SK-N-SH treated with all-trans-retinoic acid at 6 μM for 48 hours (cell line): Measurements from ENCODE around the gene MEGF9.

Source experiments
- PPARA ChIP-seq: fragments of 250-450 bp; sonication (Bioruptor Pico); IDR thresholded peaks from 2 replicates; pipeline ENCODE4 v1.5.0; 2020; ENCODE audit warnings: mild to moderate bottlenecking, borderline replicate concordance
- RARB ChIP-seq: fragments of 250-450 bp; sonication (Bioruptor Pico); IDR thresholded peaks from 2 replicates; pipeline ENCODE4 v1.8.0; 2021; ENCODE audit warnings: mild to moderate bottlenecking, moderate library complexity
- TCF4 ChIP-seq: fragments of 250-450 bp; sonication (Bioruptor Pico); IDR thresholded peaks from 2 replicates; pipeline ENCODE4 v1.8.0; 2021; ENCODE audit warnings: mild to moderate bottlenecking, moderate library complexity, borderline replicate concordance
- TOX ChIP-seq: fragments of 250-450 bp; sonication (Bioruptor Pico); IDR thresholded peaks from 2 replicates; pipeline ENCODE4 v1.8.0; 2021; ENCODE audit warnings: mild to moderate bottlenecking, moderate library complexity, borderline replicate concordance
- ZNF8 ChIP-seq: fragments of 450-650 bp; formaldehyde crosslinking; IDR thresholded peaks from 2 replicates; pipeline ENCODE4 v1.5.0; 2020; ENCODE audit warnings: mild to moderate bottlenecking, moderate library complexity
- TF ChIP-seq, protein P1 (sequence below): fragments of 250-450 bp; sonication (Bioruptor Pico); IDR thresholded peaks from 2 replicates; pipeline ENCODE4 v1.8.0; 2020; ENCODE audit warnings: mild to moderate bottlenecking, moderate library complexity, borderline replicate concordance

DNA sequence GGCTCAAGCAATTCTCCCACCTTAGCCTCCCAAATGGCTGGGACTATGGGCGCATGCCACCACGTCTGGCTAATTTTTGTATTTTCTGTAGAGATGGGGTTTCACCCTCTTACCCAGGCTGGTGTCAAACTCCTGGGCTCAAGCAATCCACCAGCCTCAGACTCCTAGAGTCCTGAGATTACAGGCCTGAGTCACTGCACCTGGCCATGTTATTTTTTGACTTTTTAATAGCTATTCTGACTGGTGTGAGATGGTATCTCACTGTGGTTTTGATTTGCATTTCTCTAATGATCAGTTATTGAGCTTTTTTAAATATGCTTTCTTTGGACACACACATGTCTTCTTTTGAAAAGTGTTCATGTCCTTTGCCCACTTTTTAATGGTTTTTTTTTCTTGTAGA, 40.8 kb upstream of the MEGF9 start:
- TF ChIP-seq TOX (CRISPR knock-in tag) = no peak
- TF ChIP-seq, protein P1, sequence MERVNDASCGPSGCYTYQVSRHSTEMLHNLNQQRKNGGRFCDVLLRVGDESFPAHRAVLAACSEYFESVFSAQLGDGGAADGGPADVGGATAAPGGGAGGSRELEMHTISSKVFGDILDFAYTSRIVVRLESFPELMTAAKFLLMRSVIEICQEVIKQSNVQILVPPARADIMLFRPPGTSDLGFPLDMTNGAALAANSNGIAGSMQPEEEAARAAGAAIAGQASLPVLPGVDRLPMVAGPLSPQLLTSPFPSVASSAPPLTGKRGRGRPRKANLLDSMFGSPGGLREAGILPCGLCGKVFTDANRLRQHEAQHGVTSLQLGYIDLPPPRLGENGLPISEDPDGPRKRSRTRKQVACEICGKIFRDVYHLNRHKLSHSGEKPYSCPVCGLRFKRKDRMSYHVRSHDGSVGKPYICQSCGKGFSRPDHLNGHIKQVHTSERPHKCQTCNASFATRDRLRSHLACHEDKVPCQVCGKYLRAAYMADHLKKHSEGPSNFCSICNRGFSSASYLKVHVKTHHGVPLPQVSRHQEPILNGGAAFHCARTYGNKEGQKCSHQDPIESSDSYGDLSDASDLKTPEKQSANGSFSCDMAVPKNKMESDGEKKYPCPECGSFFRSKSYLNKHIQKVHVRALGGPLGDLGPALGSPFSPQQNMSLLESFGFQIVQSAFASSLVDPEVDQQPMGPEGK (CRISPR knock-in tag) = no peak
- no peak for TF ChIP-seq TCF4 (CRISPR knock-in tag)
- no peak for TF ChIP-seq ZNF8
- TF ChIP-seq RARB (CRISPR knock-in tag) = no peak
- TF ChIP-seq PPARA (CRISPR knock-in tag) = no peak
